ENCODE results near the gene UBE2J2.

UBE2J2 gene

GRCh38 chr1:1287288-1288110 lies 13.8 kb upstream of the UBE2J2 start:
- Histone ChIP-seq H3K23ac (ENCODE audit: low read length in 2 of 2) (no peak overlapping the region), H2BK12ac (ENCODE audit: low read length in 2 of 2) (no peak overlapping the region), H3K4me3 (ENCODE audit: insufficient read depth in 1 of 2, low read depth in 1 of 2, low read length in 2 of 2) (no peak overlapping the region), H3K9me3 (ENCODE audit: control insufficient read depth, low read length) (no peaks in the 10 kb centered on the region), H3K4me2 (ENCODE audit: low read length, poor library complexity, severe bottlenecking) (no peak overlapping the region), H2BK5ac (ENCODE audit: low read depth, low read length, poor library complexity, severe bottlenecking) (no peak overlapping the region), H3K27me3 (ENCODE audit: control insufficient read depth in 1 of 2, insufficient read depth in 1 of 2, low read length in 2 of 2) (peaks cover 0 to 33% of the 10 kb centered on the region in 2 experiments), H3K9ac (ENCODE audit: low read length) (no peak overlapping the region), H3K27ac (ENCODE audit: low read length, poor library complexity, severe bottlenecking) (no peak overlapping the region), H2BK120ac (ENCODE audit: low read depth, low read length) (no peak overlapping the region), H3K4me1 (ENCODE audit: control insufficient read depth, insufficient read depth, low read depth, low read length) (peaks cover 24% of the 10 kb centered on the region), H2BK15ac (ENCODE audit: low read depth, poor library complexity, severe bottlenecking) (no peak overlapping the region), H4K8ac (ENCODE audit: low read length) (no peak overlapping the region), H3K36me3 (ENCODE audit: control insufficient read depth in 1 of 2, insufficient read depth in 2 of 2, low read depth in 1 of 2, low read length in 2 of 2) (peaks cover 0 to 8% of the 10 kb centered on the region in 2 experiments), H2AFZ (ENCODE audit: low read depth, low read length) (no peak overlapping the region), H4K91ac (ENCODE audit: low read length) (no peak overlapping the region), H3K18ac (ENCODE audit: low read depth in 1 of 2, low read length in 2 of 2) (no peak overlapping the region), H3K79me1 (replicated peaks; ENCODE audit: low read length, poor library complexity, severe bottlenecking) (no peaks in the 10 kb centered on the region), H2AK5ac (ENCODE audit: low read length, severe bottlenecking) (no peak overlapping the region), H3K4ac (ENCODE audit: low read depth in 1 of 2, low read length in 2 of 2) (no peak overlapping the region), H3K14ac (ENCODE audit: low read length in 2 of 2) (no peak overlapping the region)
- WGBS: 95% methylated on average over 36 of the region's 46 CpGs
- DNase-seq: no peak

GRCh38 chr1:1286313-1287261 lies 12.9 kb upstream of the UBE2J2 start:
- DNase-seq: no peak
- Histone ChIP-seq H3K9ac (ENCODE audit: low read length) (no peak overlapping the region), H3K4me3 (ENCODE audit: insufficient read depth in 1 of 2, low read depth in 1 of 2, low read length in 2 of 2) (no peak overlapping the region), H3K4me2 (ENCODE audit: low read length, poor library complexity, severe bottlenecking) (no peak overlapping the region), H3K18ac (ENCODE audit: low read depth in 1 of 2, low read length in 2 of 2) (no peak overlapping the region), H2BK15ac (ENCODE audit: low read depth, poor library complexity, severe bottlenecking) (peak overlapping the region; percentile 44), H2BK120ac (ENCODE audit: low read depth, low read length) (no peak overlapping the region), H2AK5ac (ENCODE audit: low read length, severe bottlenecking) (no peak overlapping the region), H3K23ac (ENCODE audit: low read length in 2 of 2) (no peak overlapping the region), H3K27ac (ENCODE audit: low read length, poor library complexity, severe bottlenecking) (no peak overlapping the region), H3K27me3 (ENCODE audit: control insufficient read depth in 1 of 2, insufficient read depth in 1 of 2, low read length in 2 of 2) (peaks cover 0 to 33% of the 10 kb centered on the region in 2 experiments), H3K4me1 (ENCODE audit: control insufficient read depth, insufficient read depth, low read depth, low read length) (peaks cover 31% of the 10 kb centered on the region), H2BK5ac (ENCODE audit: low read depth, low read length, poor library complexity, severe bottlenecking) (no peak overlapping the region), H3K4ac (ENCODE audit: low read depth in 1 of 2, low read length in 2 of 2) (no peak overlapping the region), H3K79me1 (replicated peaks; ENCODE audit: low read length, poor library complexity, severe bottlenecking) (no peaks in the 10 kb centered on the region), H2BK12ac (ENCODE audit: low read length in 2 of 2) (no peak overlapping the region), H4K8ac (ENCODE audit: low read length) (no peak overlapping the region), H3K36me3 (ENCODE audit: control insufficient read depth in 1 of 2, insufficient read depth in 2 of 2, low read depth in 1 of 2, low read length in 2 of 2) (peaks cover 0 to 4% of the 10 kb centered on the region in 2 experiments), H2AFZ (ENCODE audit: low read depth, low read length) (no peak overlapping the region), H3K9me3 (ENCODE audit: control insufficient read depth, low read length) (no peaks in the 10 kb centered on the region), H3K14ac (ENCODE audit: low read length in 2 of 2) (no peak overlapping the region), H4K91ac (ENCODE audit: low read length) (peak overlapping the region; percentile 43)
- WGBS: 85% methylated on average over 43 of the region's 50 CpGs

GRCh38 chr1:1285611-1286311 lies 12.1 kb upstream of the UBE2J2 start:
- H3K18ac ChIP-seq (ENCODE audit: low read depth in 1 of 2, low read length in 2 of 2): no peak overlapping the region

More at GRCh38 chr1:1285611-1286311, 12.1 kb upstream of the UBE2J2 start:
- Histone ChIP-seq H3K27ac (ENCODE audit: low read length, poor library complexity, severe bottlenecking) (no peak overlapping the region), H3K4ac (ENCODE audit: low read depth in 1 of 2, low read length in 2 of 2) (no peak overlapping the region), H3K36me3 (ENCODE audit: control insufficient read depth in 1 of 2, insufficient read depth in 2 of 2, low read depth in 1 of 2, low read length in 2 of 2) (no peaks in the 10 kb centered on the region), H3K23ac (ENCODE audit: low read length in 2 of 2) (no peak overlapping the region), H2BK5ac (ENCODE audit: low read depth, low read length, poor library complexity, severe bottlenecking) (no peak overlapping the region), H2BK120ac (ENCODE audit: low read depth, low read length) (no peak overlapping the region), H2AFZ (ENCODE audit: low read depth, low read length) (no peak overlapping the region), H3K14ac (ENCODE audit: low read length in 2 of 2) (peak overlapping the region in 1 of 2 experiments; percentile 18), H3K27me3 (ENCODE audit: control insufficient read depth in 1 of 2, insufficient read depth in 1 of 2, low read length in 2 of 2) (peaks cover 0 to 33% of the 10 kb centered on the region in 2 experiments), H4K91ac (ENCODE audit: low read length) (no peak overlapping the region), H3K9me3 (ENCODE audit: control insufficient read depth, low read length) (no peaks in the 10 kb centered on the region), H2BK15ac (ENCODE audit: low read depth, poor library complexity, severe bottlenecking) (no peak overlapping the region), H2BK12ac (ENCODE audit: low read length in 2 of 2) (no peak overlapping the region), H3K4me2 (ENCODE audit: low read length, poor library complexity, severe bottlenecking) (no peak overlapping the region), H3K79me1 (replicated peaks; ENCODE audit: low read length, poor library complexity, severe bottlenecking) (no peaks in the 10 kb centered on the region), H3K4me3 (ENCODE audit: insufficient read depth in 1 of 2, low read depth in 1 of 2, low read length in 2 of 2) (no peak overlapping the region), H2AK5ac (ENCODE audit: low read length, severe bottlenecking) (no peak overlapping the region), H3K9ac (ENCODE audit: low read length) (no peak overlapping the region), H3K4me1 (ENCODE audit: control insufficient read depth, insufficient read depth, low read depth, low read length) (peaks cover 24% of the 10 kb centered on the region), H4K8ac (ENCODE audit: low read length) (no peak overlapping the region)
- no peak for DNase-seq
- WGBS: 93% methylated on average over 33 of the region's 37 CpGs
